HG02970 (cell line): ENCODE results near the gene FKRP.
"Not testable (repeated sequence)": the region's sequence is repeated elsewhere in the genome, so short reads cannot be mapped to it uniquely, and the experiment has no call there.

Experiments used
- ATAC-seq: cut with Tn5 transposase; IDR thresholded peaks from one replicate; pipeline ENCODE4 v1.9.1; 2021; ENCODE audit warnings: mild to moderate bottlenecking, moderate library complexity, moderate number of reproducible peaks; ENCODE audit not compliant: unreplicated experiment, low FRiP score

The FKRP gene, protein sequence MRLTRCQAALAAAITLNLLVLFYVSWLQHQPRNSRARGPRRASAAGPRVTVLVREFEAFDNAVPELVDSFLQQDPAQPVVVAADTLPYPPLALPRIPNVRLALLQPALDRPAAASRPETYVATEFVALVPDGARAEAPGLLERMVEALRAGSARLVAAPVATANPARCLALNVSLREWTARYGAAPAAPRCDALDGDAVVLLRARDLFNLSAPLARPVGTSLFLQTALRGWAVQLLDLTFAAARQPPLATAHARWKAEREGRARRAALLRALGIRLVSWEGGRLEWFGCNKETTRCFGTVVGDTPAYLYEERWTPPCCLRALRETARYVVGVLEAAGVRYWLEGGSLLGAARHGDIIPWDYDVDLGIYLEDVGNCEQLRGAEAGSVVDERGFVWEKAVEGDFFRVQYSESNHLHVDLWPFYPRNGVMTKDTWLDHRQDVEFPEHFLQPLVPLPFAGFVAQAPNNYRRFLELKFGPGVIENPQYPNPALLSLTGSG

DNA sequence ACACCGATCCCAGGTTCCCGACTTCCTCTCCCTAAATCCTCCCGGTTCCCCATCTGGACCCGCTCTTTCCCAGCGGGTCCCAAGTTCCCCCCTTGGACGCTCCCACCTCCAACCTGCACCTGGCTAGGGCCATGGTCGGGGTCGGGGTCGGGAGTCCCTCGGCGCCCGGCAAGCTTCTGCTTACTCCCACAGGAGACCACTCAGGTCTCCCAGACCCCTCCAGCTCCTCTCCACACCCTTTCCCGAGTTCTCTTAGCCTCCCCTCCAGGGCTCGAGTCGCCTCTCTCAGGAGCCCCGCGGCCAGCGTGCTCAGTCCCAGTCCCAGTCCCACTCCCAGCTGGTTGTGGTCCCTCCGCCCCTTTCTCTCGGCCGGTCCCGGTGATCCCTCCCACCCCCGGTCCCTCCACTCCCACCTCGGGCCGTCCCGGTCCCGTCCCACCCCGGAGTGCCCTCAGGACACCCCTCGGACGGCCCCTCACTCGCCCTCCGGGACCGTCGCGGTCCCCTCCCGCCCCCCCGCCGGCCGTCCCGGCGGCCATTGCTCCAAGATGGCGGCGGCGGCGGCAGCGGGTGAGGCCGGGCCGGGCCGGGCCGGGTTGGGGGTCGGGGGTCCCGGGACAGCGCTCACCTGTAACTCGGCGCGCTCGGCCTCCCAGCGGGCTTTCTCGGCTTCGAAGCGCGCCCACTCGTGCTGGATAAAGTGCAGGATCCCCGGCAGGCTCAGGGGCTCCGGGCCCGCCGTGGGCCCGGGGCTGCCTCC, at the start of gene FKRP:
TSS of gene FKRP (plus strand) at position 537 of the 760 bp plus-strand sequence. CDS start 9,394 bp downstream, outside the sequence.
- ATAC-seq: peak; percentile 36

DNA sequence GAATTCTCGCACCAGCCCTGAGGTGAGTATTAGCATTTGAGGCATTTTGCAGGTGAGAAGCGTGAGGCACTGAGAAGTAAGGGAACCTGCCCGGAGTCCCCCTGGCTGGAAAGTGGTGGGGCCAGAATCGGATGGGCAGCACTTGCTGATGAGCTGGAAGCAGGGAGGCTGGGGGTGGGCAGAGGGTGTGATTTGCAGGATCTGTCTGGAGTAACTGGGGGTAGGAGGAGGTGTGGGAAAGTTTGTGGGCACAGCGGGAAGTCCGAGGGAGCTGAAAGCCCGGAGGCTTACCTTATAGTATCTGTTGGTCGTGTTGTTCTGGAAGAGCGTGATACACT, 49.0 kb upstream of the FKRP start:
- no peak for ATAC-seq

DNA sequence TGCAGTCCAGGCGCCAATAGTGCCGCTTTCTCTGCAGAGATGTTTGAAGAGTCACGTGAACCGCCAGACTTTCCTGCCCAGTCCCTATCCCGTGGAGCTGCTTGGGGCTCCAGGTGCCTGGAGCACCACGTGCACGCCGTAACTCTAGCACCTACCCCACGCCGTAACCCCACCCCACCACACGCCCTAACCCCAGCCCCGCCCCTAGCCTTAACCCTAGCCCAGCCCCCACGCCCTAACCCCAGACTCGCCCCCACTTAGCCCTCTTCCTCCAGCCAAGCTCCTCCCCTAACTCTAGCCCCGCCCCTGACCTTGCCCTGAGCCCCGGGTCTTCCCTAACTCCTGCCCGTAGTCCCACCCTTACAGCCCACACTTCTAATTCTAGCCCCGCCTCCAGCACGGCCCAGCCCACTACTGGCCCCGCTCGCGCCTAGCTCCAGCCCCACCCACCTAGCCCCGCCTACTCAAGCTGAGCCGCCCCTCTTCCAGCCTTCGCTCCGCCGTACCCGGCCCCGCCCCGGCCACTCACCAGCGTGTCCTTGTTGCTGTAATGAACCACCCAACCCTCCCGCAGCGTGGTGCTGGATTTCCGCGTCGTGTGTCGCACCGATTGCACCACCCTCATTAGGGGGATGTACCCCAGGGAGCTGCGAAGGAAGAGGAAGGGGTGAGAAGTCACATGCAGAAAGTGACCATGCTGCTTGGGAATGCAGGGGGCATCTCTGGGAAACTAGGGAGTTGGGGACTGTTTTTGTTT, 48.5 kb upstream of the FKRP start:
- no peak for ATAC-seq

DNA sequence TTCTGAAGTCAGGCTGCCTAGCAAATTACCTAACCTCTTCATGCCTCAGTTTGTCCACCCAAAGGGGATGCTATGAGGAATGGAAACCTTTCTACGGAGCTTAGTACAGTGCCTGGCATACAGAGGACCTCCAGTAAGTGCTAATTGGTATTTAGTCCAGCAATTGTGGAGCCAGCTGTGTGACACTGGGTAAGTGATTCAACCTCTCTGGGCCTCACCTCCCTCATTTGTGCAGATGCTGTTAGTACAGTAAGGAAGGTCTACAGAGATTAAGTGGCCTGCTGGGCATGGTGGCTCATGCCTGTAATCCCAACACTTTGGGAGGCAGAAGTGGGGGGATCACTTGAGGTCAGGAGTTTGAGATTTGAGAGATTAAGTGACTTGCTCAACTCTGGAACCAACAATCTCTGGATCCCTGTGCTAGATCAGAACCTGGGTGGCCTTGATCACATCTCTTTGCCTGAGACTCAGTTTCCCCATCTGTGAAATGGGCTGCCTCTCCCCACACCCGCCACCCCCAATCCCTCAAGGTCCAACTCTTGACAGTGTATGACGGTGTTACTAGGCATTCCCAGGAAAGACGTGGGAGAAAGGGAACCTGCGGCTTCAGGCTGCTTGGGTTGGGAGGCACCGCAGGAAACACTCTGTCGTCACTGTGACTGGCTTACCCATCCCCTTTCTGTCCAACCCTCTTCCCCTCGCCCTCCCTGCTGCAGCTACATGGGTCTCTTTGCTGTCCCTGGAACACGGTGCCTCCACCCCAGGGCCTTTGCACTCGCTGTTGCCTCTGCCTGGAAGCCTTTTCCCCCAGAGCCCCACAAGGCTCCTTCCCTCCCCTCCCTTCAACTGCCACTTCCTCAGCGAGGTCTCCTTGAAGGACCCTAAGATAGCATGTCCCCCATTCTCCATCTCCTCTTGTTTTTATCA, 47.2 kb upstream of the FKRP start:
- ATAC-seq: no peak

DNA sequence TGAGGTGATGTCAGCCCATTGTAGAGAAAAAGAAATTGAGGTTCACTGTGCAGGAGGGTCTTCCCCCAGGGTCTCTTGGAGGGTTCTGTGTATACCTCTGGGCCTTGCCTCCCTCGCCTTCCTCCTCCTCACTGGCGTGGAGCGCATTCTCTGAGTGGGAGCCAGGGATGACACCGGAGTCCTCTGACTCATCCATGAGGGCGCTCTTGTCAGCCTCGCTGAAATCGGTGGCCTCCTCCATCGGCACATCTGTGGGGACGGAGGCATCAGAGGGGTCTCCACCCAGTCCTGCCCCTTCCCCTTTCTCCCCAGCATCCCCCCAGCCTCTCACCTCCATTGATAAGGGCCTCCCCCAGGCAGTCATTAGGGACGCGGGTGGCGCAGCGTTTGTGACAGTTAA, 45.2 kb upstream of the FKRP start:
- ATAC-seq: no peak

DNA sequence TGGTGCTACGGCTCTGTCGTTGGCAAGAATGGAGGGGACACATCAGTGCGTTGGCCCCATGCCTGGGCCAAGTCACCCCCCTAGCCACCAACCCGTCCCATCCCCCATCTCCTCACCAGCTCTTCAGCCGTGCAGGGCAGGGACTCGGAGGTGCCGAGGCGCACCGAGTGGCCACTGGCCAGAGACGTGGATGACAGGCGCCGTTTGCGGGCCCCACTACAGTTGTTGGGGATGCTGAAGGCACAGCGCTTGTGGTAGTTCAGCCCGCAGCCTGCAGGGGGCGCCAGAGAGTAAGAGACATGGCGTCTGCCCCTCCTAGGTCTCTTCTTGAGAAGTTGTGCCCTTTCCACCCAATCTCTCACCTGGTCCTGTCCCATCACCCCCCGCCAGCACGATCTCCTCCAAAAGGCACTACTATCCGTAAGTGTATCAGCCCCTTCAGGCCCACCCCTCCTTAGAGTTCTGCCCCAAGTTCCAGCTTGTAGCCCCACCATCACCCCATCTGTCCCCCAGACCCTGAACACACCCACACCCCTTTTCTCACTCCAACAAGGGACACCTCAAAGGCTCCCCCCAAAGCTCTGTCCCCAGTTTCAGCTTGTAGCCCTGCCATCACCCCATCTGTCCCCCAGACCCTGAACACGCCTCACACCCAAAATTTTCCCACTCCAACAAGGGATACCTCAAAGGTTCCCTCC, 41.3 kb upstream of the FKRP start:
- ATAC-seq: no peak

DNA sequence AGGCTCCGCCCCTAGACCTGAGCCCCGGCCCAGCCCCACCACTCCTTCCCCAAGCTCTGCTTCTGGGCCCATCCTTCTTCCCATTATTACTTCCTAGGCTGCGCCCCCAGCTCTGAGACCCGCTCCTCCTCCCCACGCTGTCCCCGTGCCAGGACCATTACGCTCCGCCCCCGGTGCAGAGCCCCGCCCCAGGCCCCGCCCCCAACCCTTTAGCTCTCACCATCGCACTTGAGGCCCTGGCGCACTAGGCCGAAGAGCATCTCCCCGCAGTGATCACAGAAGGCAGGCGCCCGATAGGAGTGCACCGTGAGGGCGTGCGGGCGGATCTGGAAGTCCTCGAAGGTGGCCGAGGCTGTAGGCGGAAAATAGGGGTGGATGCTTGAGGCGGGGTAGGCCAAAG, 35.2 kb upstream of the FKRP start:
- ATAC-seq: no peak

DNA sequence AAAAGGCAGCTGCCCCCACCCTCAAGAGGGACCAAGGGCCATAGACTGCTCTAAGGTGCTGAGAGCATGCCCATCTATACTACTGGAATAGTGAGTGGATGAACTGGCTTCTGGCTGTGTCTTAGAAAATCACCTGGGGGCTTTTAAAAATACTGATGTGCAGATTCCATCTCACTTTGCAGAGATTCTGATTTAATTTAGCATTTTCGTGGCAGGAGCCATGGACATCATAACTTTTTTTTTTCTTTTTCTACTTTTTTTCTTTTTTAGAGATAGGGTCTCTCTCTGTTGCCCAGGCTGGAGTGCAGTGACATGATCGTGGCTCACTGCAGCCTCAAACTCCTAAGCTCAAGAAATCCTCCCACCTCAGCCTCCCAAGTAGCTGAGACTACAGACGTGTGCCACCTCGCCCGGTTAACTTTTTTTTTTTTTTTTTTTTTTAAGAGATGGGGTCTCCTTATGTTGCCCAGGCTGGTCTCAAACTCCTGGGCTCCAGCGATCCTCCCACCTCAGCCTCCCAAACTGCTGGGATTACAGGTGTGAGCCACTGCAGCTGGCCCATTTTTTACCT, 33.0 kb upstream of the FKRP start:
- ATAC-seq: not testable (repeated sequence)

DNA sequence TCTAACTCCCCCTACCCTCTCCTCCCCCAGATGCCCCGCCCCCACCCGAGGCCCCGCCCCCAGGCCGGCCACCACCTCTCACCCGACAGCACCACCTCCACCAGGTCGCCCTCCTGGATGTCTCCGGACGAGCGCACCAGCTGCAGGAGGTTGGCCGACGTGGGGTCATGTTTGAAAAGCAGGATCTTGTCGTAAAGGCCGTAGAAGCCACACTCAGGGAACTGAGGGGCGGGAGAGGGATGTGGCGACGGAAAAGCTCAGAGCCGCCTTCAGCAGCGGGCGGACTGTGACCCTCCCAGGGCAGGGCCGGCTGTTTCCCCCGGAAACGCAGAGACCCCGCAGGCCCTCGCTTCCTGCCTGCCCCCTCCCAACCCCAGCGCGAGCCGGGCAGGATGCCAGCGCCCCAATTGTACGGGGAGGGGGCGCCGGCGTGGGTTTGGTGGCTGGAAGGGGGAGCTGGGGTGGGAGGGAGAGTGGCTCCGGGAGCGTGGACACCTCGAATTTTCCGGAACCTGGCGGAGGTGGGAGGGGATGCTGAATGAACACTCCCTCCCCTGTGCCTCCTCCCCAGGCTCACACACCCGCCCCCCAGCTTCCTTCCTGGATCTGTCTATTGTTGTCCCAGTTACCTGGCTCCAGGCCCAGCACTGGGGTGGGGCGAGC, 31.9 kb upstream of the FKRP start:
- ATAC-seq: no peak

DNA sequence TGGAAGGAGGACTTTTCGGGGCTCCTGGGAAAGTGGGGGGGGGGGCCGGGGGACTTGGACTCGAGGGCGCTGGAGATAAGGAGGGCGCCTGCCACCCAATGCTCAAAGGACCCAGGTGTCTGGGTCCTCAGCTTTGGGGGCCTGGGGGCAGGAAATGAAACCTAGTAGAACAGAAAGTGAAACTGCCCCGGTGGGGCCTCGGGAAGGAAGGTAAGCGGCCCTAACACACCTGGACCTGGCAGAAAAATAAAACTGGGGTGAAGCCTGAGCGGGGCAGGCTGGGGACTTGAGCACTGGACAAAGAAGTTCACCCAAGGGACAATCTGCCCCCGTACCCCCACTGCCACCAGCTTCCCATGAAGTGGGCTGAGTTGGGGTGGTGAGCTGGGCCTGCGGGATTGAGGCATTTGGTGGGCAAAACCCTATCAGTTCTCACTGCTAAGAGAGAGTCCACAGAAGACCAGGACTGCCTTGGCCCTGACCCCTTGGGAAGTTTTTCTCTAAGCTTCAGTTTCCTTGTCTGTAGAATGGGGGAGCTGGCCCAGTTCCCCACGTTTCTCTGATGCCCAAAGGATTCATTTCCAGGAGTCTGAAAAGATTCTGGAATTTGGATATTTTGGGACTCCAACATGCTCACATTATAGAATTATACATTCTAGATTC, 31.3 kb upstream of the FKRP start:
- no peak for ATAC-seq

DNA sequence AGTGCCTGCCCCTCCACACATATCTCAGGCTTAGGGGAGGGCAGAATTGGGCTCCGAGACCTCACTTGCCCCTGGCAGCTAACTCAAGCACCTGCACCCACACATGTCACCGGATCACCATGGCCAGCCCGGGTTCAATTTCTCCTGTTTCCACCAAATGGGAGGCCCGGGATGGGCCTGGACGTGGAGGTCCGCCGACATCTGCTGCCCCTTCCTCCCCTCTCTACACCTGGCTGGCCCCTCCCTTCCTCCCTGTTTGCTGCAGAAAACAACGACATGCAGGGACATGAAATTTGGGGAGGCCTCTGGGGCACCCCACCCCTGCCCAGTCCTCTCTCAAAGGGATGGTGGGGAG, 30.3 kb upstream of the FKRP start:
- no peak for ATAC-seq

DNA sequence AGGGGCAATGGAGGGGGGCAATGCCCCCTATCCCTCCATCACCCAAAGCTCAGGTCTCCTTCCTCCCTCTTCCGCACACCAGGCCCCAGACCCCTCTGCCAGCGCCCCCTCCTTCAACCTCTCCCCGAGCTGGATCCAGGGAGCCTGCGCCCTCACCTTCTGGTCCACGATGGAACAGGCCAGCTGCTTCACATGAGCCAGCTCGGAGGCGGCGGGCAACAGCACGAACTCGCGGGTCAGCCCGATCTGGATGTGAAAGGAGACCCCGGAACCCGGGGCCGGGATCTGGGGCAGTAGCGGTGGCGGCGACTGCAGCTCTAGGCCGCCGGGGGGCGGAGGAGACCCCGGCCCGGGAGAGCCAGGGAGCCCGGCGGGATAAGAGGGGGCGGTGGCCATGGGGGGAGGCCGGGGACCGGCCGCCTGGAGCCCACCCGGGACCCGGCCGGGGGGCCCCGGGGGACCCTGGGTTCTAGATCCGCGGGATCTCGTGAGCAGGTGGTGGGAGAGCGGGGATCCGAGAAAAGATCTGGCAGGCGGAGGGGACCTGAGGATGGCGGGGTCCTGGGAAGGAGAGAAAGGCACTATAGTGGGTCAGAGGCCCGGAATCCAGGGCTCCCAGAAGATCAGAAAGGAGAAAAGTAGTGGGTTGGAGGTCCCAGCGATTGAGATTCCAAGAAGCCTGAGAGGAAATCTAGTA, 29.7 kb upstream of the FKRP start:
- ATAC-seq: no peak

DNA sequence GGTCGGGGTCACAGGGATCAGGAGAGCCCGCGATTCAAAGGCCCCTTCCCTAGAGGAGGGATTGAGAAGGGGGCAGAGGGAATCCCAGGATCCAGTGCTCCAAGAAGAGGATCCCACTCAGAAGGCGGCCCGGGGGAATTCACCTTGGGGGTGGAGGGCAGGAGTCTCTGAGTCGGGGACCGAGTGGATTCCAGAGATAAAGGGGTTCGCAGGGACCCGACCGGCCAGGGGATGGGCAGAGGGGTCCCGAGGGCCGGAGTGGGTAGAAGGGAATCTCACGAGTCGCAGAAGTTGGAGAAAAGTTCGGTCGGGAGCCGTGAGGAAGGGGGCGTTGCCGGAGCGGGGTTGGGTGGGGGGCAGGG, 29.2 kb upstream of the FKRP start:
- ATAC-seq: no peak

DNA sequence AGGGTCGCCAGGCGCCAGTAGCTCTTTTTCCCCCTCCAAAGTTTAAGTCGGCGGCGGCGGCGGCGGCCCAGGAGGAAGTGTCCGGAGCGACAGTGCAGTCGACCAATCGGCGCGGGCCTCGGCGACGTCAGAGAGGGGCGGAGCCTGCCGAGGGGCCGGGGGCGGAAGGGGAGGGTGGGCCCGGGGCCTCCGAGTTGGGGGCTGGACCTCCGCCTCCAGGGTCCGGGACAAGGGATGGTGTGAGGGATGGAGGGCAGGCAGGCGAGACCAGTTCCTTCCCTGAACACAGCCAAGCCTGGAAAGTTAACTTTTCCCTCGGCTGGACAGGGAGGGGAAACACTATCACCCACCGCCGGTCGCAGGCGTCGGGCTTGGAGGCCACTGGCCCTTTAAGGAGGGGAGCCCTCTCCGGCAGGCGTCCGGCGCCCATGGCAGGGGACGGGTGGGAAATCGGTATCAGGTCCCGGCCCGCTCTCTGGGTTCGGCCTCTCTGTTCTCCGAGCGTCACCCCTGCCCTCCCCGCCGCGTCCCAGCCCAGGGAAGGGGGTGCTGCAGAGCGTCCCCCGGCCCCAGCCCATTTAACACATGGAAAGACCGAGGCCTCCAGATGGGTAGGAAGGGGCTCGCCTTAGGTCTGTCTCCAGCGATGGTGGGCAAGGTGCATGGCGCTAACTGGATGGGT, 28.7 kb upstream of the FKRP start, which contains the start of gene PRKD2:
TSS of gene PRKD2 (minus strand) at position 81 of the 682 bp plus-strand sequence. CDS start 744 bp downstream, outside the sequence.
- ATAC-seq: no peak

DNA sequence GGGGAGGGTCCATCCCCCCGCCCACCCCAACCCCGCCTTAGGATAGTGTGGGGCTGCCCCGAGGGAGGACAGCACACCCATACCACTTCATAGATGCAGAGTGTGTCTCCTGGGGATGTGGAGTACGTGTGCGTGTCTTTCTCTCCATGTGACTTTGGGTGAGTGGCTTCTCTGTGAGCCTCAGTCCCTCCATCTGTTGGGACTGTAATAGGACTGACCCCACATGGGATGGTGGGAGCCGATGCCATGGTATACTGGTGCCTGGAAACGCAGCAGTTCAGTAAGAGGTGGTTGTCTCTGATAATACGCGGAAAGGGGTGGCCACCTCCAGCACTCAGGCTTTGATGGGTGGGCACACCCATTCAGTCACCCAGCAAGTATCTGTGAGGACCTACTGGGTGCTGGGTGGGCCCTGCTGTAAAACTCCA, 28.1 kb upstream of the FKRP start:
- no peak for ATAC-seq

DNA sequence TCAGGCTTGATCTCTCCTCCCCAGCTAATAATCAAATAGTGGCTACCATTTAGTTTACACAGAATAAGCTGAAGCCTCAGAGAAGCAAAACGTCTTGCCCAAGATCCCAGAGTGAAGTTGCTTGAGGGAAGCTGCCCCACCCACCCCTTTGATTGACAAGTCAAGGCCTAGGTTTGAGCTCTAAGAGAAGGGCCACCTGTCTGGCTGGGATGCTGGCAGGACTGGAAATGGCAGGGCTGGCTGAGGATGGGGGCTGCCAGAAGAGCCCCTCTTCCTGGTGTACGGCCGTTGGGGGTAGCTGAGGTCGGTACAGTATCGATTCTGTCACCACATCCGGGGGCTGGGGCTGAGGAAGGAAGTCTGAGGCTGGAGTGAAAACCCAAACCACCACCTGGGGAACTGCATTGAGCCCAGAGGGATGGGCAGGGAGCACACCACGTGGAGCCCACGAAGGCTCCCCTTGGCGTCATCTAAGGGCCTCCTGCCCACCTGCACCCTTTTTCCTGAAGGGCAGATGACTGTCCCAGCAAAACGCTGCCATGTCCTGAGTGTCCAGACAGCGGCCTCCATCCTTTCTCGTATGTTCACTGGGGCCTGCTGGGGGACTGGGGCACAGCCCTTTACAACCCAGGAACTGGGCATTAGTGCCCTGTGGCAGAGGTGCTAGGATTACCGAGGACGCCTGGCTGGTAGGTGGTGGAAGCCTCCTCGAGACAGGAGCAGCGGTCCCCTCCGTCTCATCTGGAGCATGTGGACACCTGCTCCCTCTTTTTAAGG, 27.5 kb upstream of the FKRP start:
- no peak for ATAC-seq
